Activated CD4-positive, alpha-beta T cell treated with anti-CD3 and anti-CD28 coated beads, Interleukin-2, amount 50 U/mL, for 1 hour (primary cell): ENCODE data around the gene LDLR.
"Not testable (repeated sequence)": the region's sequence is repeated elsewhere in the genome, so short reads cannot be mapped to it uniquely, and the experiment has no call there.

Experiments used
- DNase-seq: peaks from one replicate; pipeline ENCODE4 v3.0.0-alpha.2; 2020

The LDLR gene

GRCh38 chr19:11142528-11143171 lies 53.4 kb downstream of the LDLR start:
- no peak for DNase-seq

DNA sequence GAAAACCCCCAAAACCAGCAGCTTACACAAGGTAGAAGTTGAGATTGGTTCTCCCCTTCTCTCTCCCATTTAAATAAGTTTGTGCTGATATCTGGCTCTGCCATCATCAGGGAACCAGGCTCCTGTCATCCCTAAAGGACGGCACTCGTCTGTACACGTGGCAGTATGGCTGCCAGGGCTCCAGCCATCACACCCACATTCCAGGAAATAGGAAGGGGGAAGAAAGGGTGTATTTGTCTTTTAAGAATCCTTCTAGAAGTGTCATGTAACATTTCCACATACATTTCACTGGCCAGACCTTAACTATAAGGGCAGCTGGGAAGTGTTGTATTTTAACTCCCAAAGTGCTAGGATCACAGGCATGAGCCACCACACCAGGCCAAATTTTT lies 56.3 kb downstream of the LDLR start:
- no peak for DNase-seq

GRCh38 chr19:11148001-11148400 lies 58.7 kb downstream of the LDLR start:
- DNase-seq, result no peak

- no peak for DNase-seq
These were observed 61.9 kb downstream of the LDLR start for GRCh38 chr19:11151181-11151580.

DNA sequence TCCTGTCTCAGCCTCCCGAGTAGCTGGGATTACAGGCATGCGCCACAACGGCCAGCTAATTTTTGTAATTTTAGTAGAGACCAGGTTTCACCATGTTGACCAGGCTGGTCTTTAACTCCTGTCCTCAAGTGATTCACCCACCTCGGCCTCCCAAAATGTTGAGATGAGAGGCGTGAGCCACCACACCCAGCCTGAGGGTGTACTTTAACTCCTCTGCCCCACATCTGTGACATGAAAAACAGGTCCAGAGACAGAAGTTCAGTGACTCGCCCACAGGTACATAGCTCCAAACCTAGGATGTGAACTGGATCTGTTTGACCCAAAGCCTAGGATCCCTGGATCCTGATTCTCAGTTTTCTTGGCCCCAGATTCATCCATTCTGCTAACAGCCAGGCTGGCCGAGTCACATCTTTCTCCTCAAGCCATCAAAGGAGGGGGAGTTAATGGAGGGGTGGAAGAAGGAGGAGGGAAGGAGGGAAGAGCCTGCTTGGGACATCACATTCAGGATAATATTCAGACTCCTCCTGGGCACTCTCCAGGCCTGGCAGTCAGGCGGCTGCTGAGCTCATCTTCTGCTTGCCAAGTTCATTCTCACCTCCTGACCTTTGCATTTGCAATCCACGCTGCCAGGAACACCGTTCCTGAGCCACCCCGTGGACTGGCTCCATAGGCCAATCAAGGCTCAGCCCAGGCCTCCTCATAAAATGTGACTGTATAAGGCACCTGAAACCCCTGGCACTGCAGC lies 63.2 kb downstream of the LDLR start:
- DNase-seq, result no peak

DNA sequence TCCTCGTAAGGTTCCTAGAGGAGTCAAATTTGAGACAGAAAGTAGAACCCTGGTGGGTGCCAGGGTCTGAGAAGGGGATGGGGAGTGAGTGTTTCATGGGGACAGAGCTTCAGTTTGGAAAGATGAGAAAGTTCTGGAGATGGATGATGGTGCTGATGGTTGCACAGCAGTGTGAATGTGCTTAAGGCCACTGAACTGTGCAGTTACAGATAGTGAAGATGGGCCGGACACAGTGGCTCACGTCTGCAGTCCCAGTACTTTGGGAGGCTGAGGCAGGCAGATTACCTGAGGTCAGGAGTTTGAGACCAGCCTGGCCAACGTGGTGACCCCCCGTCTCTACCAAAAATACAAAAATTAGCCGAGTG lies 65.4 kb downstream of the LDLR start:
- no peak for DNase-seq

DNA sequence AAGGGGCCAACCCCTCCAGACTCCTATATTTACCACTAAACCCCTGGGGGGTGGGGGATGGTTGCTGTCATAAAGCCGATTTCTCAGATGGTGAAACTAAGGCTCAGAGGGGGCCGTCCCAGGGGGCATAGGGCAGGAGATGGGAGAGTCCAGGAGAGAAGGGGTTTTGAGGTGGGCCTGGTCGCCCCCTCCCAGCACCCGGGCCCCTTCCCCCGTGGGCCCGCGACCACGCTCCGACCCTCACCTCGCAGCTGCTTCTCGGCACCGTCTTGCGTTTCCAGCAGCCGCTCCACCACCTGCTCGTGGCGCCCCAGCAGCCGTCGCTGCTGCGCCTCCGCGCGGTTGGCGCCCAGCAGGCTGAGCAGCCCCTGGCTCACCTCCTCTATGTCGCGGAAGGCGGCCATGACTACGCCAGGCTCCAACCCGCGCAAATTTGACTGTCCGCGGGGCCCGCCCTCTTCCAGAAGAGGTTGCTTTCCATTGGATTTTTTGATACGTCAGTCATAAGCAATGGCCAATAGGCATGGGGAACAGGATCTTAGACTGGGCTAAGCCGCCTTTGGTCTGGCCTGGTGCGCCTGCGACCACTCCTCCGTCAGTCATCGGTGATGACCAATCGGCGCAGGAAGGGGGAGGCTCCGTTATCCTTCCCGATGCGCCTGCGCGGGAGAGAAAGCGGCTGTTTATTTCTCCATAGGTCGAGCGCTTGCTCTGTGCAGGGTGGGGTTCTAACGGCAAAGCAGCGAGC lies 66.3 kb downstream of the LDLR start, which contains the start of gene SPC24:
Gene SPC24 (minus strand): TSS at position 410 of the 748 bp plus-strand sequence. CDS start 6 bp downstream, at position 404.
- DNase-seq, result peak; percentile 81

DNA sequence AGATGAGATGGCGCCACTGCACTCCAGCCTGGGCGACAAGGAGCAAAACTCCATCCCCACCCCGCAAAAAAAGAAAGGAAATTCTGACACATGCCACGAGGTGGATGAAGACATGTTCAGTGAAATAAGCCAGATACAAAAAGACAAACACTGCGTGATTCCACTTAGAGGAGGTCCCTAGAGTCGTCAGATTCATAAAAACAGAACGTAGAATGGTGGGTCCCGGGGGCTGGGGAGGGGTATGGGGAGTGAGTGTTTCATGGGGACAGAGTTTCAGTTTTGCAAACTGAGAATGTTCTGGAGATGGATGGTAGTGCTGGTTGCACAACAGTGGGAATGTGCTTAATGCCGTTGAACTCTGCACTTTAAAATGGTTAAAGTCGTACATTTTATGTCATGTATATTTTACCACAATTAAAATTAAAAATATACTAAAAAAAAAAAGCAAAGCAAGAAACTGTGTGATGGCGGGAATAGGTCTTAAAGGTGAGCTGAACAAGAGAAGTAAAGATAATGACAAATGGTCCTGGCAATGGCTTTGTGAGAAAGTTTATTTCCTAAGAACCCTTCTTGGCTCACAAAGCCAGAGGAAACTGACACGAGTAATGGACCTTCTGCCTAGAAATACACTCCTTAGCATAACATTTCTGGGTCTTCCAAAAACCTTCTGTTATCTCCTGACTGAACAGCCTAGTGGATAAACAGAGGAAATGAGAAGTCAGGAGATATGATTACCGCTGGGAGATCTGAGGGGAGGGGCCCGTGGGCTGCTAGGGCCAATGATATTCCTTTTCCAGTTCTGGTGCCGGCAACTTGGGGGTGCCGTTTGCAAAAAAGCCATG lies 70.6 kb downstream of the LDLR start:
- DNase-seq, result no peak

DNA sequence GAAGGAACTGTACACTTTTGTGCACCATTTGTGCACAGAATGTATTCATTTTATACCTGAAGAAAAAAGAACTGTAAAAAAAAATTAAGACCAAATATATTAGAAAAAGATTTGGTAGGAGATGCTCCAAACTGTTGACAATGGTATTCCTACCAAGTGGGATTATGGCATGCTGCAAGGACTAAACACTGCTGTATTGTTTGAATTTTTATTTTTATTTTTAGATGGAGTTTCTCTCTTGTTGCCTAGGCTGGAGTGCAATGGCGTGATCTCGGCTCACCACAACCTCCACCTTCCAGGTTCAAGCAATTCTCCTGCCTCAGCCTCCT lies 71.1 kb downstream of the LDLR start:
- DNase-seq, result not testable (repeated sequence)

DNA sequence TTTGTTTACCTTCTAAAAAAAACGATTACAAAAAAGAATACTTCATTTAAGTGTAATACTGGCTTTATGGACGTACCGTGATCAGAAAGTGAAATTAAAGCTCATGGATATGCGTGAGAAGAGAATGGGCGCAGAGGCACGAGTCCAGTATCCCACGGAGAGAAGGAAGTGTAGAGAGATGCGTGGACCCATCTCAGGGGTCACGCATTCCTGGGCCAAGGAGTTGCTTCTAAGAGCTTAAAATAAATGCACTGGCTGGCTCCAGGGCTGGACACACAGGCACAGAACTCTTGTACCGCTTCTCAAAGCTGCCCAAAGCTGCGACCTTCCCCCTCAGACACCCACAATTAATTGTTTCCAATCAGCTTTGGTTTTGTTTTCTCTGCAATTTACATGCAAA lies 75.0 kb downstream of the LDLR start:
- no peak for DNase-seq

DNA sequence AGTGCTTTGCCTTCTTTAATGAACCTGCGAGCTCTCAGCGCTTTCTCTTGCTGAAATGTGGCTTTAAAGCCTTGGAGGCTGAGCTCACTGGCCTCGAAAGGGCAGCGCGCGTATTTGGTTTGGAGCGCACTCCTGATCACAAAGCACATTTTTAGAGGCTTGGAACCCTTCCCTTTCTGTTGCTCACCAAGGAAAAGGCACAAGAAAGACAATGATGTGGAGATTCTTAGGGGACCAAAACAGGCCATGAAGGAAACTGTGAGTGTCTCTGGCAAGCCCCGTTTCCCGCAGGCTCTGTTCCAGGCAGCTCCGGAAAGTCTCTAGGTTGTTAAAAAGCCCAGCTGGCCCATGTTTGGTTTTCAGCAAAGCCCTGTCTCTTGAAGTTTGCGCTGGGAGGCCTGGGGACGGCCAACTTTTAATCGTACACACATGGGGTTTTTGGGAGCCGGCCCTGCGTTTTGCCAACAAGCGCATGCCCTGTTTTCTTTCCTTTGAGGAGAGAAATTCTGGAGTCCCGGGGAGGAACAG lies 75.7 kb downstream of the LDLR start:
- DNase-seq, result no peak

DNA sequence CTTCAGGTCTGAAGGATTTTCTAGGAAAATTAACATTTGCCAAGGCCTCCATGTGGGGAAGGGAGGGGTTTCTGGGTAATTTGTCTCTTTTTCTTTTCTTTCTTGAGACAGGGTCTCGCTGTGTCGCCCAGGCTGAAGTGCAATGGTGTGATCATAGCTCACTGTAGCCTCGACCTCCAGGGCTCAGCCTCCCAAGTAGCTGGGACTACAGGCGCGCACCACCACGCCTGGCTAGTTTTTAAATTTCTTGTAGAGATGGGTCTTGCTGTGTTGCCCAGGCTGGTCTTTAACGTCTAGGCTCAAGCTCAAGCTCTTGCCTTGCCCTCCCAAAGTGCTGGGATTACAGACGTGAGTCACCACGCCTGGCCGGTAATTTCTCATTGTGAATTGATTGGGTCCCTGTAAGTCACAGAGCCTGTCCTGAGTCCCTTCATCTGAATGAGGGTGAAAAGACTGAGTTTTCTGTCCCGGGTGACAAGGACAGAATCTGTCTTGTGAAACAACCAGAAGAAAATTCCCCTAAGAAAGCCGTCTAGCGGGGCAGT lies 76.3 kb downstream of the LDLR start:
- no peak for DNase-seq

GRCh38 chr19:11166281-11167142 lies 77.2 kb downstream of the LDLR start:
- DNase-seq, result no peak

DNA sequence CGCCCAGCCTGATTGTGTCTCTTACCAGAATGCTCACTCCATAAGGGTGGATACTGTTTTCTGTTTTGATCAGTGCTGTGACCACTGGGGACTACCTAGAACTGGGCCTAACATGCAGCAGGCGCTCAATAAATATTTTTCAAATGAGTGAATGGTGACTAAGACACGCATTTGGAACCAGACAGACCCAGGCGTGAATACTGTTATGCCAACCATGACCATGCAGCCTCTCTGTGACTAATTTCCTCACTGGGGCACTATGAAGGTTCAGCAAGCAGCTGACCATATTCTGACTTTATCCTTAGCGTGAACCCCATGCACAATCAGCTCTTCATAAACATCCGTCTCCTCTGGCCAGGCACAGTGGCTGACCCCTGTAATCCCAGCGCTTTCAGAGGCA lies 79.3 kb downstream of the LDLR start:
- no peak for DNase-seq

GRCh38 chr19:11169896-11170678 lies 80.8 kb downstream of the LDLR start:
- DNase-seq, result no peak

GRCh38 chr19:11171144-11171543 lies 81.9 kb downstream of the LDLR start:
- no peak for DNase-seq

DNA sequence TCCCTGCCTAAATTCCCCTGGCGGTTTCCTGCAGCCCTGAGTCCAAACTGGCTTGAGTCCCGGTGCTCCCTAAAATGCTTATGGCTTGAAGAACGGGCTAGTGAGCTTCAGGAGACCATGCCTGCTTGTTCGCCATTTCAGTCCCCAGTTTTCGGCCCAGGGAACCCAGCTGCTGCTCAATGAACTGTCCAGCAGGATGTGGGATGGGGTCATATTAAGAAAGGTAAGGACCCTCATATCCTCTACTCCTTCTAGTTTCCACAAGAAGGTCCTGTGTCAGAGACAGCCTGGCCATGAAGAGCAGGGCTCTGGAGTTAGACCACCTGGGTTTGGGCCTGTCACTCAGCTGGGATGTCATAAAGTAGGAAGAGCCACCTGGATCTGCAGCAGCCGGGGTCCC lies 83.3 kb downstream of the LDLR start:
- DNase-seq, result no peak

GRCh38 chr19:11173516-11174155 lies 84.4 kb downstream of the LDLR start:
- DNase-seq, result no peak

DNA sequence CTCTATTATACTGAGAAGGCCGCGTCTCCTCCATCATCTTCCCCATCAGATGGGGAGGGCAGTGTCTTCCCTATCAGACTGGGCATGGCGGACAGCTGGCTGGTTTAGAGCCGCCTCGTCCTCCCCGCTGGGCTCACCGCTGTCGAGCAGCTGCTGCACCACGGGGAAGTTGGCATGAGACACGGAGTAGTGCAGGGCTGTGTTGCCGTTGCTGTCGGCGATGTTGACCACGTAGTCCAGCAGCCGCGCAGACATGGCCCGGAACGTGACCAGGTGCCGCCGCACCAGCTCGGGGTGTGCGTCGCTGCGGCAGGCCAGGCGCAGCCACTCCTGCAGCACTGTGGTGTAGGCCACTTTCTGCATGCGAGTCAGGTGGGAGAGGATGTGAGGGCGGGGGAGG lies 85.1 kb downstream of the LDLR start:
- DNase-seq, result no peak

GRCh38 chr19:11175920-11176319 lies 86.7 kb downstream of the LDLR start:
- no peak for DNase-seq
